ENCODE measurements around the gene TMA7.

The TMA7 gene

GRCh38 chr3:48437812-48438211, 2.2 kb upstream of the TMA7 start:
- Histone ChIP-seq H3K4me3 (ENCODE audit: low read depth, low read length, poor library complexity, severe bottlenecking) (no peak overlapping the region), H4K20me1 (ENCODE audit: insufficient read depth, low read length) (no peaks in the 10 kb centered on the region), H3K9me2 (ENCODE audit: low read depth, low read length) (no peaks in the 10 kb centered on the region), H3K36me3 (ENCODE audit: insufficient read depth, low read length) (peaks cover 37% of the 10 kb centered on the region), H3K9me3 (ENCODE audit: low read length) (no peaks in the 10 kb centered on the region), H3K4me2 (ENCODE audit: low read length) (no peak overlapping the region), H2AFZ (ENCODE audit: low read length) (no peak overlapping the region), H3K79me2 (ENCODE audit: insufficient read depth, low read length) (peaks cover 19% of the 10 kb centered on the region), H3K9ac (ENCODE audit: low read length) (no peak overlapping the region), H3F3A (ENCODE audit: insufficient read depth, low read length) (no peaks in the 10 kb centered on the region), H3K4me1 (ENCODE audit: insufficient read depth, low read length, severe bottlenecking) (peaks cover 51% of the 10 kb centered on the region), H3K27me3 (ENCODE audit: insufficient read depth, low read length) (no peaks in the 10 kb centered on the region), H3K27ac (ENCODE audit: low read depth, low read length, poor library complexity, severe bottlenecking) (no peak overlapping the region)
- no peak for TF ChIP-seq EZH2 (IDR thresholded peaks at IDR 0.05; ENCODE audit: borderline replicate concordance, low read length)
- no peak for TF ChIP-seq CTCF (IDR thresholded peaks at IDR 0.05; ENCODE audit: low read length)

DNA sequence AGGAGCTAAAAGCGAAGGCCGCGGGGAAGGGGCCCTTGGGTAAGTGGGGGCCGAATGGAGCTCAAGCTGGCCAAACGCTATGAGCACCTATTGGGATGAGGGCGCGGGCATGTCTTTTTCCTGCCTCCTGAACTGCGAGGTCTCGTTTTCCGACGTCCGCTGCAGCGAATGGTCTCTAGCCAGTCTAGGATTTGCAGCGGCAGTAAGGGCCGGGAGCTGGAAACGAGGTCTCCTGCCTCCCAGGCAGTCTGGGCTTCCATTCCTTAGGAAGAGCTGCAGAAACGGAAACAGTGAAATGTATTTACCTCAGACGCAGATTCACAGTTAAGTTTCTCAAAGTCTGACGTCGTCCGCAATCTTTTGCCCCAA, 517 bp downstream of the TMA7 start:
- Histone ChIP-seq H2AFZ (ENCODE audit: low read length) (no peak overlapping the region), H3K9ac (ENCODE audit: low read length) (peak overlapping the region; percentile 83), H3K4me1 (ENCODE audit: insufficient read depth, low read length, severe bottlenecking) (peaks cover 56% of the 10 kb centered on the region), H3K27me3 (ENCODE audit: insufficient read depth, low read length) (no peaks in the 10 kb centered on the region), H3K4me3 (ENCODE audit: low read depth, low read length, poor library complexity, severe bottlenecking) (peak overlapping the region; percentile 80), H3K9me2 (ENCODE audit: low read depth, low read length) (no peaks in the 10 kb centered on the region), H3K27ac (ENCODE audit: low read depth, low read length, poor library complexity, severe bottlenecking) (peak overlapping the region; percentile 55), H3K4me2 (ENCODE audit: low read length) (peak overlapping the region; percentile 76), H3K79me2 (ENCODE audit: insufficient read depth, low read length) (peaks cover 19% of the 10 kb centered on the region), H3K36me3 (ENCODE audit: insufficient read depth, low read length) (peaks cover 34% of the 10 kb centered on the region), H3F3A (ENCODE audit: insufficient read depth, low read length) (0 out of 2 replicates have a peak, but pooled peaks cover 2% of the 10 kb centered on the region), H3K9me3 (ENCODE audit: low read length) (no peaks in the 10 kb centered on the region), H4K20me1 (ENCODE audit: insufficient read depth, low read length) (no peaks in the 10 kb centered on the region)
- TF ChIP-seq EZH2 (IDR thresholded peaks at IDR 0.05; ENCODE audit: borderline replicate concordance, low read length), result no peak
- TF ChIP-seq CTCF (IDR thresholded peaks at IDR 0.05; ENCODE audit: low read length), result no peak

DNA sequence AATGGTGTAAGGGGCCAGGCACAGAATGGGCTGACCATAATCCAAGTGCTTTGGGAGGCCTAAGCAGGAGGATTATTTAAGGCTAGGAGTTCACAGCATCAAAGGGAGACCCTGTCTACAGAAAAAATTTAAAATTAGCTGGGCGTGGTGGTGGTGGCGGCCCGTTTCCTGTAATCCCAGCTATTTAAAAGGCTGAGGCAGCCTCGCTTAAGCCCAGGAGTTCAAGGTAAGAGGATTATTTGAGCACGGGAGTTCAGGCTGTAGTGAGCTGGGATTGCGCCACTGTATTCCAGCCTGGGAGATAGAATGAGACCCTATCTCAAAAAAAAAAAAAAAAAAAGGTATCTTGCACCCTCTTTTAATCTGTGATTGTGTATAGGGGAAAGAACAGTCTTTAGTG, 1.9 kb downstream of the TMA7 start:
- no peak overlapping the region for H3K27ac ChIP-seq (ENCODE audit: low read depth, low read length, poor library complexity, severe bottlenecking)
- peaks cover 49% of the 10 kb centered on the region for H3K4me1 ChIP-seq (ENCODE audit: insufficient read depth, low read length, severe bottlenecking)
- H3K9me3 ChIP-seq (ENCODE audit: low read length), result no peaks in the 10 kb centered on the region
- no peak overlapping the region for H2AFZ ChIP-seq (ENCODE audit: low read length)
- H3K27me3 ChIP-seq (ENCODE audit: insufficient read depth, low read length), result no peaks in the 10 kb centered on the region
- H3K36me3 ChIP-seq (ENCODE audit: insufficient read depth, low read length), result peaks cover 34% of the 10 kb centered on the region
- no peaks in the 10 kb centered on the region for H3K9me2 ChIP-seq (ENCODE audit: low read depth, low read length)
- H3K79me2 ChIP-seq (ENCODE audit: insufficient read depth, low read length), result peaks cover 20% of the 10 kb centered on the region
- peak overlapping the region; percentile 83; the same call in 1 of the 2 replicates for H3K9ac ChIP-seq (ENCODE audit: low read length)
- no peaks in the 10 kb centered on the region for H4K20me1 ChIP-seq (ENCODE audit: insufficient read depth, low read length)
- TF ChIP-seq EZH2 (IDR thresholded peaks at IDR 0.05; ENCODE audit: borderline replicate concordance, low read length), result no peak
- no peak for TF ChIP-seq CTCF (IDR thresholded peaks at IDR 0.05; ENCODE audit: low read length)
- H3F3A ChIP-seq (ENCODE audit: insufficient read depth, low read length), result 0 out of 2 replicates have a peak, but pooled peaks cover 2% of the 10 kb centered on the region
- H3K4me2 ChIP-seq (ENCODE audit: low read length), result peak overlapping the region; percentile 76
- H3K4me3 ChIP-seq (ENCODE audit: low read depth, low read length, poor library complexity, severe bottlenecking), result peak overlapping the region; percentile 80
